DND-41 (cell line): Measurements from ENCODE around the gene ICAM5.

ENCODE experiments used
- EZH2 ChIP-seq: IDR thresholded peaks from 3 replicates; pipeline ENCODE4 v1.6.1; 2012; ENCODE audit warnings: borderline replicate concordance, low read depth, mild to moderate bottlenecking, moderate library complexity, low read length, inconsistent platforms; ENCODE audit not compliant: severe bottlenecking
- TF ChIP-seq, protein P1 (sequence below): IDR thresholded peaks from 2 replicates; pipeline ENCODE4 v1.5.1; 2012; ENCODE audit warnings: borderline replicate concordance, low read length, moderate library complexity, mild to moderate bottlenecking; ENCODE audit not compliant: poor library complexity, severe bottlenecking; ENCODE audit errors: extremely low read depth

DNA sequence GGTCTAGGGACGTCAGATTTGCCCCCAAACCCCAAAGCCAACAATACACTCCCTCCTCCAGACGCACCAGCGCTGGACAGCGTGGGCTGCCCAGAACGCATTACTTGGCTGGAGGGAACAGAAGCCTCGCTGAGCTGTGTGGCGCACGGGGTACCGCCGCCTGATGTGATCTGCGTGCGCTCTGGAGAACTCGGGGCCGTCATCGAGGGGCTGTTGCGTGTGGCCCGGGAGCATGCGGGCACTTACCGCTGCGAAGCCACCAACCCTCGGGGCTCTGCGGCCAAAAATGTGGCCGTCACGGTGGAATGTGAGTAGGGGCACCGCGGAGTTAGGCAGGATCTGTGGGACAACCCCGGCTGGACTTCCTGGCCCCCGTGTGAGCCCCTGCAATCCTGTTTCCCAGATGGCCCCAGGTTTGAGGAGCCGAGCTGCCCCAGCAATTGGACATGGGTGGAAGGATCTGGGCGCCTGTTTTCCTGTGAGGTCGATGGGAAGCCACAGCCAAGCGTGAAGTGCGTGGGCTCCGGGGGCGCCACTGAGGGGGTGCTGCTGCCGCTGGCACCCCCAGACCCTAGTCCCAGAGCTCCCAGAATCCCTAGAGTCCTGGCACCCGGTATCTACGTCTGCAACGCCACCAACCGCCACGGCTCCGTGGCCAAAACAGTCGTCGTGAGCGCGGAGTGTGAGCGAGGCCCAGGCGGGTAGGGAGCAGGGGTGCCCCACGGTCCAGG, 4.0 kb downstream of the ICAM5 start:
- TF ChIP-seq, protein P1, sequence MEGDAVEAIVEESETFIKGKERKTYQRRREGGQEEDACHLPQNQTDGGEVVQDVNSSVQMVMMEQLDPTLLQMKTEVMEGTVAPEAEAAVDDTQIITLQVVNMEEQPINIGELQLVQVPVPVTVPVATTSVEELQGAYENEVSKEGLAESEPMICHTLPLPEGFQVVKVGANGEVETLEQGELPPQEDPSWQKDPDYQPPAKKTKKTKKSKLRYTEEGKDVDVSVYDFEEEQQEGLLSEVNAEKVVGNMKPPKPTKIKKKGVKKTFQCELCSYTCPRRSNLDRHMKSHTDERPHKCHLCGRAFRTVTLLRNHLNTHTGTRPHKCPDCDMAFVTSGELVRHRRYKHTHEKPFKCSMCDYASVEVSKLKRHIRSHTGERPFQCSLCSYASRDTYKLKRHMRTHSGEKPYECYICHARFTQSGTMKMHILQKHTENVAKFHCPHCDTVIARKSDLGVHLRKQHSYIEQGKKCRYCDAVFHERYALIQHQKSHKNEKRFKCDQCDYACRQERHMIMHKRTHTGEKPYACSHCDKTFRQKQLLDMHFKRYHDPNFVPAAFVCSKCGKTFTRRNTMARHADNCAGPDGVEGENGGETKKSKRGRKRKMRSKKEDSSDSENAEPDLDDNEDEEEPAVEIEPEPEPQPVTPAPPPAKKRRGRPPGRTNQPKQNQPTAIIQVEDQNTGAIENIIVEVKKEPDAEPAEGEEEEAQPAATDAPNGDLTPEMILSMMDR, result no peak
- TF ChIP-seq EZH2, result no peak
